ENCODE data around the gene LRFN3. TPM values are rescaled to one million over a fixed set of nuclear protein-coding genes. Genes with fewer than 3 reads are reported as not detected.

Gene LRFN3
- total RNA-seq, 1 experiment from 2014 or later = 6.5 TPM

Small RNA genes within 50 kb of the gene (small RNA-seq; reads per million reads assigned to genes)
- not detected for gene AF038458.1

Other genes starting within 250 kb of the LRFN3 start
- not detected in 2 replicates for gene ZBTB32, start 231.8 kb upstream of the LRFN3 start, total RNA-seq (2014; rRNA removed; shearing (Covaris generic))
- gene KMT2B, start 218.4 kb upstream of the LRFN3 start, total RNA-seq (2014; rRNA removed; shearing (Covaris generic)) = 29.3 and 30.9 TPM in 2 replicates
- gene IGFLR1, start 193.9 kb upstream of the LRFN3 start, total RNA-seq (2014; rRNA removed; shearing (Covaris generic)) = 10.0 and 13.4 TPM in 2 replicates
- 20.0 and 20.9 TPM in 2 replicates for gene U2AF1L4, start 191.0 kb upstream of the LRFN3 start, total RNA-seq (2014; rRNA removed; shearing (Covaris generic))
- gene PSENEN, start 190.7 kb upstream of the LRFN3 start, total RNA-seq (2014; rRNA removed; shearing (Covaris generic)) = 76.2 and 77.0 TPM in 2 replicates
- gene LIN37, start 187.8 kb upstream of the LRFN3 start, total RNA-seq (2014; rRNA removed; shearing (Covaris generic)) = 13.8 and 15.5 TPM in 2 replicates
- not detected in 2 replicates for gene HSPB6, start 179.3 kb upstream of the LRFN3 start, total RNA-seq (2014; rRNA removed; shearing (Covaris generic))
- 17.2 and 21.3 TPM in 2 replicates for gene PROSER3, start 178.2 kb upstream of the LRFN3 start, total RNA-seq (2014; rRNA removed; shearing (Covaris generic))
- 4.0 and 57.4 TPM in 2 replicates for gene ARHGAP33, start 160.8 kb upstream of the LRFN3 start, total RNA-seq (2014; rRNA removed; shearing (Covaris generic))
- gene PRODH2, start 123.5 kb upstream of the LRFN3 start, total RNA-seq (2014; rRNA removed; shearing (Covaris generic)) = not detected in 2 replicates
- gene NPHS1, start 83.9 kb upstream of the LRFN3 start, total RNA-seq (2014; rRNA removed; shearing (Covaris generic)) = not detected in 2 replicates
- not detected in 2 replicates for gene KIRREL2, start 79.5 kb upstream of the LRFN3 start, total RNA-seq (2014; rRNA removed; shearing (Covaris generic))
- 7.0 and 12.6 TPM in 2 replicates for gene APLP1, start 67.8 kb upstream of the LRFN3 start, total RNA-seq (2014; rRNA removed; shearing (Covaris generic))
- gene NFKBID, start 35.8 kb upstream of the LRFN3 start, total RNA-seq (2014; rRNA removed; shearing (Covaris generic)) = 26.6 and 31.0 TPM in 2 replicates
- 0.47 TPM in 1 of 2 replicates, not detected in the other for gene HCST, start 33.8 kb upstream of the LRFN3 start, total RNA-seq (2014; rRNA removed; shearing (Covaris generic))
- not detected in 2 replicates for gene TYROBP, start 28.1 kb upstream of the LRFN3 start, total RNA-seq (2014; rRNA removed; shearing (Covaris generic))
- gene SDHAF1, start 58.8 kb downstream of the LRFN3 start, total RNA-seq (2014; rRNA removed; shearing (Covaris generic)) = 70.6 and 70.7 TPM in 2 replicates
- 8.6 and 9.4 TPM in 2 replicates for gene SYNE4, start 72.4 kb downstream of the LRFN3 start, total RNA-seq (2014; rRNA removed; shearing (Covaris generic))
- gene ALKBH6, start 77.8 kb downstream of the LRFN3 start, total RNA-seq (2014; rRNA removed; shearing (Covaris generic)) = 90.6 and 124 TPM in 2 replicates
- 0.13 and 0.31 TPM in 2 replicates for gene CLIP3, start 96.5 kb downstream of the LRFN3 start, total RNA-seq (2014; rRNA removed; shearing (Covaris generic))
- gene THAP8, start 117.9 kb downstream of the LRFN3 start, total RNA-seq (2014; rRNA removed; shearing (Covaris generic)) = 4.3 and 7.2 TPM in 2 replicates
- gene WDR62, start 118.5 kb downstream of the LRFN3 start, total RNA-seq (2014; rRNA removed; shearing (Covaris generic)) = 44.1 and 49.0 TPM in 2 replicates
- gene OVOL3, start 174.8 kb downstream of the LRFN3 start, total RNA-seq (2014; rRNA removed; shearing (Covaris generic)) = not detected in 2 replicates
- 397 and 423 TPM in 2 replicates for gene POLR2I, start 178.5 kb downstream of the LRFN3 start, total RNA-seq (2014; rRNA removed; shearing (Covaris generic))
- gene TBCB, start 179.1 kb downstream of the LRFN3 start, total RNA-seq (2014; rRNA removed; shearing (Covaris generic)) = 420 and 425 TPM in 2 replicates
- 645 and 661 TPM in 2 replicates for gene CAPNS1, start 203.7 kb downstream of the LRFN3 start, total RNA-seq (2014; rRNA removed; shearing (Covaris generic))
- not detected in 2 replicates for gene COX7A1, start 216.1 kb downstream of the LRFN3 start, total RNA-seq (2014; rRNA removed; shearing (Covaris generic))